HG02678 (cell line): ENCODE data around the gene CEP19.

Experiments used
- ATAC-seq: cut with Tn5 transposase; IDR thresholded peaks from one replicate; pipeline ENCODE4 v1.9.1; 2021; ENCODE audit warnings: mild to moderate bottlenecking, moderate library complexity; ENCODE audit not compliant: unreplicated experiment

The CEP19 gene

DNA sequence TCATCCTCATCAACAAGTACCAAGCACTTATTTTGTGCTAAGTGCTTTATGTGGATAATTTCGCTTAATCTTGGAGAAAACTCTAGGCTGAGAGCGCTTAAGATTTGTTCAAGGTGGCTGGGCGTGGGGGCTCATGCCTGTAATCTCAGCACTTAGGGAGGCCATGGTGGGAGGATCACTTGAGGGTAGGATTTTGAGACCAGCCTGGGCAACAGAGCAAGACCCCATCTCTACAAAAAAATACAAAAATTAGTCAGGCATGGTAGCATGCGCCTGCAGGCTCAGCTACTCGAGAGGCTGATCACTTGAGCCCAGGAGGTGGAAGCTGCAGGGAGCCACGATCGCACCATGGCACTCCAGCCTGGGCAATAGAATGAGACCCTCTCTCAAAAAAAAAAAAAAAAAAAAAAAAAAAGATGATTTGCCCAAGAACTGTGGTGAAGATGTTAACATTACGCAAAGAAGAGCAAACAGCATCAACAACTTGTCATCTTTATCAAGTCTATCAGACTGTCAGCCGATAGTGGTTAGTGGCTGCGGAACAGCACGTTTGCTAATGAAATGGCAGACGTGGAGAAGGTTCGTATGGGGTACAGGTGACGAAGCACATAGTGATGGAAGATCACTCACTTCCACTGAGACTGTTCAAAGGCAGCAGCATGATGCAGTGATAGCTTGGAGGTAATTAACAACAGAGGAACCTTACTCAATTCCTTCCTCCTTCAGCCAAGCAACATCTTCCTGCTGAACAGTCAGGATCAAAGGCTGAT is 44.8 kb downstream of the CEP19 start:
- no peak for ATAC-seq

DNA sequence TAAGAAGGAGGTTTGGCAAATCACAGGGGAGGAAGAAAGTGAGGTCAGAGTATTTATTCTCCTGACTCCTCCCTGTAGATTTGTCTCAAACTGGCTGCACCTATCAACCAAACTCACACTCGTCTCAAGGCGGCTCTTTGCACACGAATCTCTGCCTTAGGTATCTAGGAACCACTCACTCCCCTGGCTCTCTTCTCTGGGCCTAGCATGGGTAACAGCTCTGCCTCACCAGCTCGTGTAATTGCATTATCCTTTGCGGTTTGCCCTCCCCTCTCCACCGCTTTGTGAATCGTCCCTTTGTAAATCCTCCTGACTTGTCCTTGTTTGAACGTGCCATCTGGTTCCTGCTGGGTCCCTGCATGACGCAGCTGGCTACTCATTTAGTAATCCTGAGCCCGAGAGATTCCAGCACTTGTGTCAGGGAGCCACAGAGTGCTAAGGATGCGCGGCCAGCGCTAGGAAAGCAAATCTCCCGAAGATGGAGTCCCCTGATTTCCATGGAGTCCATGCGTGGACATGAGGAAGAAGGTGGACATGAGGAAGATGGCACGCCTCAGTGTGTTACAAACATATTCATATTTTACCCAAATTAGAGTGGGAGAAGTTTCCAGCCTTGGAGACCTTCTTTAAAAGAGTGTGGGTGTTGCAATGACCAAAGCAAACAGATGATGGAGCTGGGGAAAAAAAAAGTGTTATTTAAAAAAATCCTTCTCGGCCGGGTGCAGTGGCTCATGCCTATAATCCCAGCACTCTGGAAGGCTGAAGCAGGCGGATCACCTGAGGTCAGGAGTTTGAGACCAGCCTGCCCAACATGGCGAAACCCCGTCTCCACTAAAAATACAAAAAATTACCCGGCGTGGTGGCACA is 45.8 kb downstream of the CEP19 start:
- no peak for ATAC-seq

DNA sequence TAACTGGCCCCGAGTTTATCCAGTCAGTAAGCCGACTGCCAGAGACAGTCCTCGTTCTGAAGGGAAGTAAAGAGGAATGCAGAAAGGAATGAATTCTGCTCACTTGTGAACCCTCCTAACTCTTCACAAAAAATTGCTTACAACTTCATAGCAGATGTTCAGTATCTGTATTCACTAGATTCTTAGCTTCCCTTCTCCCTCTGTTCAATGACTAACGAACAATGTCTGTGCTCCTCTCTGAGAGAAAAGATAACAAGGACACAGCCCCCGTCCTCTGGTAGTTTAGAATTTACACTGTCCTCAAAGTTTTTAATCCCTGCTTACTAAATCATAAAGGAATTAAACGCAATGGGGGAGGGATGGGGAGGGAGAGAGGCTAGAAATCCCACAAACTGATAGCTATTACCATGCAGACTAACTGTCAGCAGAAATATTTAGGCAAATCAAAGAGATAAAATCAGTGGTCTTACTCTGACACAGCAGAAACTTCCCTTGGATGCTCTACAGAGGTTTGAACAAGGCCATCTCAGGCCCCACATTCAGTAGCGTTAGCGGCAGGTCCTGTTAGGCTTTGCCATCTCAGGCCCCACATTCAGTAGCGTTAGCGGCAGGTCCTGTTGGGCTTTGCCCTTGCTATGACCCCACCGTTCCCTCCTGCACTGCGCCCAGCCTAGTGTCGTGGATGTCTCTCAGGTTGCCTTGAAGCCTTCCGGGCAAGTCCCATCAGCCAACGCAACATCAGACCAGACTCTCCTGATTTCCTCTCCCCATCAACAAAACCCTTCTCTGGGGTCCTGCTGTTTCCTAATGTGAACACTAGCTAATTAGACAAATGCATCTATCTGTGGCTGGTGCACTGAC is 49.1 kb downstream of the CEP19 start:
- no peak for ATAC-seq

DNA sequence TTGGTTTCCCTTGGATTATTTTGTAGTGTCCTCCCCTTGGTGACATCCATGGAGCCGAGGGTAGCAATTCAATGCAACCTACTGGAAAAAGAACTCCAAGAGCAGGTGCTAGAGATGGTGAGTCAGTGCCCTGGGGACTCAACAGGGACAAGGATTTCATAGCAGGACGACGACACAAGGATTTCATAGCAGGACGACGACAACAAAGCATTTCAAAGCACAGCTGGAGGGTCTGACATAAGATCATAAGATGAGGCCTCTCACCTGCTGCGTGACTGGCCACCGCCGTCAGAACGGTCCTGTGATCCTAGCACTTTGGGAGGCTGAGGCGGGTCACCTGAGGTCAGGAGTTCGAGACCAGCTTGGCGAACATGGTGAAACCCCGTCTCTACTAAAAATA is 50.0 kb downstream of the CEP19 start:
- no peak for ATAC-seq

DNA sequence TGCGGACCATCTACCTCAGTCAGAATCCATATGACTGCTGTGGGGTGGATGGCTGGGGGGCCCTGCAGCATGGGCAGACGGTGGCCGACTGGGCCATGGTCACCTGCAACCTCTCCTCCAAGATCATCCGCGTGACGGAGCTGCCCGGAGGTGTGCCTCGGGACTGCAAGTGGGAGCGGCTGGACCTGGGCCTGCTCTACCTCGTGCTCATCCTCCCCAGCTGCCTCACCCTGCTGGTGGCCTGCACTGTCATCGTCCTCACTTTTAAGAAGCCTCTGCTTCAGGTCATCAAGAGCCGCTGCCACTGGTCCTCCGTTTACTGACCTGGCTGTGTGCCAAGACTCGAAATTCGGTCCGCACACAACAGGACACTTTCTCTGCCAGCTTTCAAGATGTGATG is 50.6 kb downstream of the CEP19 start:
- no peak for ATAC-seq

DNA sequence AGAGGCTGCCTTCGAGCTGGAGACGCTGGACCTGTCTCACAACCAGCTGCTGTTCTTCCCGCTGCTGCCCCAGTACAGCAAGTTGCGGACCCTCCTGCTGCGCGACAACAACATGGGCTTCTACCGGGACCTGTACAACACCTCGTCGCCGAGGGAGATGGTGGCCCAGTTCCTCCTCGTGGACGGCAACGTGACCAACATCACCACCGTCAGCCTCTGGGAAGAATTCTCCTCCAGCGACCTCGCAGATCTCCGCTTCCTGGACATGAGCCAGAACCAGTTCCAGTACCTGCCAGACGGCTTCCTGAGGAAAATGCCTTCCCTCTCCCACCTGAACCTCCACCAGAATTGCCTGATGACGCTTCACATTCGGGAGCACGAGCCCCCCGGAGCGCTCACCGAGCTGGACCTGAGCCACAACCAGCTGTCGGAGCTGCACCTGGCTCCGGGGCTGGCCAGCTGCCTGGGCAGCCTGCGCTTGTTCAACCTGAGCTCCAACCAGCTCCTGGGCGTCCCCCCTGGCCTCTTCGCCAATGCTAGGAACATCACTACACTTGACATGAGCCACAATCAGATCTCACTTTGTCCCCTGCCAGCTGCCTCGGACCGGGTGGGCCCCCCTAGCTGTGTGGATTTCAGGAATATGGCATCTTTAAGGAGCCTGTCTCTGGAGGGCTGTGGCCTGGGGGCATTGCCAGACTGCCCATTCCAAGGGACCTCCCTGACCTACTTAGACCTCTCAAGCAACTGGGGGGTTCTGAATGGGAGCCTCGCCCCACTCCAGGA is 51.5 kb downstream of the CEP19 start:
- no peak for ATAC-seq

DNA sequence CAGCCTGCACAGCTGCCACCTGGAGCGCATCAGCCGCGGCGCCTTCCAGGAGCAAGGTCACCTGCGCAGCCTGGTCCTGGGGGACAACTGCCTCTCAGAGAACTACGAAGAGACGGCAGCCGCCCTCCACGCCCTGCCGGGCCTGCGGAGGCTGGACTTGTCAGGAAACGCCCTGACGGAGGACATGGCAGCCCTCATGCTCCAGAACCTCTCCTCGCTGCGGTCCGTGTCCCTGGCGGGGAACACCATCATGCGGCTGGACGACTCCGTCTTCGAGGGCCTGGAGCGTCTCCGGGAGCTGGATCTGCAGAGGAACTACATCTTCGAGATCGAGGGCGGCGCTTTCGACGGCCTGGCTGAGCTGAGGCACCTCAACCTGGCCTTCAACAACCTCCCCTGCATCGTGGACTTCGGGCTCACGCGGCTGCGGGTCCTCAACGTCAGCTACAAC is 52.1 kb downstream of the CEP19 start:
- no peak for ATAC-seq
